Glutamatergic neuron (in vitro differentiated cells): Measurements from ENCODE around the gene SIGLEC1. TPM values are rescaled to one million over a fixed set of nuclear protein-coding genes. Genes with fewer than 3 reads are reported as not detected.

Experiments used
- DNase-seq: peaks from one replicate; pipeline ENCODE4 v3.0.0; 2022
- H3K27ac Mint-ChIP-seq: one replicate; pipeline ENCODE4 v1.8.0; 2020; ENCODE audit warnings: mild to moderate bottlenecking, mixed read lengths, inconsistent platforms; ENCODE audit not compliant: unreplicated experiment
- H3K27me3 Mint-ChIP-seq: one replicate; pipeline ENCODE4 v1.8.0; 2020; ENCODE audit warnings: mild to moderate bottlenecking, moderate library complexity, mixed read lengths, inconsistent platforms; ENCODE audit not compliant: unreplicated experiment
- H3K36me3 Mint-ChIP-seq: one replicate; pipeline ENCODE4 v1.8.0; 2020; ENCODE audit warnings: mild to moderate bottlenecking, mixed read lengths, inconsistent platforms; ENCODE audit not compliant: unreplicated experiment
- H3K4me1 Mint-ChIP-seq: one replicate; pipeline ENCODE4 v1.8.0; 2020; ENCODE audit warnings: mild to moderate bottlenecking, low read depth, mixed read lengths, inconsistent platforms; ENCODE audit not compliant: unreplicated experiment
- H3K4me3 Mint-ChIP-seq: one replicate; pipeline ENCODE4 v1.8.0; 2020; ENCODE audit warnings: mild to moderate bottlenecking, mixed read lengths, inconsistent platforms; ENCODE audit not compliant: unreplicated experiment
- H3K9me3 Mint-ChIP-seq: one replicate; pipeline ENCODE4 v1.8.0; 2020; ENCODE audit warnings: mild to moderate bottlenecking, moderate library complexity, mixed read lengths, inconsistent platforms; ENCODE audit not compliant: unreplicated experiment
- CTCF ChIP-seq: fragments of 200-600 bp; sonication (generic); IDR thresholded peaks from one replicate; pipeline ENCODE4 v1.5.0; 2021; ENCODE audit not compliant: partially characterized antibody, unreplicated experiment
- total RNA-seq: library from RNA; stranded (reverse); fragmentation: NEBNext Ultra II Directional; extraction: Animal tissue kit (Norgen Biotek cat#: 25700); gene quantifications from one replicate; pipeline ENCODE4 v1.2.1, GENCODE V29; 2021; ENCODE audit not compliant: unreplicated experiment

SIGLEC1 gene
- total RNA-seq, 1 donor from 2014 or later = not detected

- H3K9me3 Mint-ChIP-seq = peaks cover 2% of the 10 kb centered on the region
- no peak for DNase-seq
- peaks cover 6% of the 10 kb centered on the region for H3K27me3 Mint-ChIP-seq
- no peak overlapping the region for H3K27ac Mint-ChIP-seq
- H3K36me3 Mint-ChIP-seq = no peaks in the 10 kb centered on the region
- TF ChIP-seq CTCF = no peak
- H3K4me3 Mint-ChIP-seq = no peak overlapping the region
- peaks cover 1% of the 10 kb centered on the region for H3K4me1 Mint-ChIP-seq
Observed at GRCh38 chr20:3724356-3724755, 12.0 kb upstream of the SIGLEC1 start.

GRCh38 chr20:3723284-3723683 is 10.9 kb upstream of the SIGLEC1 start:
- TF ChIP-seq CTCF = no peak
- Mint-ChIP-seq H3K36me3 (no peaks in the 10 kb centered on the region), H3K27ac (no peak overlapping the region), H3K4me3 (no peak overlapping the region), H3K4me1 (peaks cover 1% of the 10 kb centered on the region), H3K9me3 (peaks cover 2% of the 10 kb centered on the region), H3K27me3 (peaks cover 6% of the 10 kb centered on the region)
- no peak for DNase-seq

- TF ChIP-seq CTCF = no peak
- no peak for DNase-seq
- Mint-ChIP-seq H3K4me3 (no peak overlapping the region), H3K27me3 (peaks cover 8% of the 10 kb centered on the region), H3K4me1 (peaks cover 4% of the 10 kb centered on the region), H3K9me3 (no peaks in the 10 kb centered on the region), H3K27ac (no peak overlapping the region), H3K36me3 (no peaks in the 10 kb centered on the region)
Observed at GRCh38 chr20:3721912-3722311, 9.5 kb upstream of the SIGLEC1 start.

GRCh38 chr20:3720626-3721025 is 8.2 kb upstream of the SIGLEC1 start:
- no peak for DNase-seq
- no peaks in the 10 kb centered on the region for H3K9me3 Mint-ChIP-seq
- peaks cover 5% of the 10 kb centered on the region for H3K27me3 Mint-ChIP-seq
- no peak overlapping the region for H3K4me3 Mint-ChIP-seq
- H3K27ac Mint-ChIP-seq = no peak overlapping the region
- H3K4me1 Mint-ChIP-seq = peaks cover 3% of the 10 kb centered on the region
- TF ChIP-seq CTCF = no peak
- no peaks in the 10 kb centered on the region for H3K36me3 Mint-ChIP-seq

- H3K27me3 Mint-ChIP-seq = peaks cover 5% of the 10 kb centered on the region
- H3K36me3 Mint-ChIP-seq = no peaks in the 10 kb centered on the region
- no peak overlapping the region for H3K27ac Mint-ChIP-seq
- no peak for TF ChIP-seq CTCF
- H3K4me1 Mint-ChIP-seq = peaks cover 3% of the 10 kb centered on the region
- no peak for DNase-seq
- H3K9me3 Mint-ChIP-seq = no peaks in the 10 kb centered on the region
- no peak overlapping the region for H3K4me3 Mint-ChIP-seq
Observed at GRCh38 chr20:3720068-3720467, 7.7 kb upstream of the SIGLEC1 start.
